HepG2 (cell line): ENCODE data around the gene CUL4A. TPM values are rescaled to one million over a fixed set of nuclear protein-coding genes. Genes with fewer than 3 reads are reported as not detected.

Source experiments
- BORCS8-MEF2B ChIP-seq: sonication (generic); formaldehyde crosslinking; IDR thresholded peaks from 2 replicates; pipeline ENCODE4 v1.8.0; 2022; ENCODE audit warnings: mild to moderate bottlenecking, missing genetic modification reagents
- ESRRA ChIP-seq: sonication (generic); formaldehyde crosslinking; IDR thresholded peaks from 2 replicates; pipeline ENCODE4 v1.5.1; 2020; ENCODE audit warnings: mild to moderate bottlenecking, low read depth, missing genetic modification reagents
- FOXJ3 ChIP-seq: sonication (generic); formaldehyde crosslinking; IDR thresholded peaks from 2 replicates; pipeline ENCODE4 v1.4.0; 2020; ENCODE audit warnings: missing genetic modification reagents, mild to moderate bottlenecking, borderline replicate concordance
- JUN ChIP-seq: sonication (generic); formaldehyde crosslinking; IDR thresholded peaks from 2 replicates; pipeline ENCODE4 v1.4.0; 2020; ENCODE audit warnings: mild to moderate bottlenecking, missing genetic modification reagents
- KLF16 ChIP-seq, 2 experiments: sonication (generic) in 1 of 2; formaldehyde crosslinking in 1 of 2; IDR thresholded peaks; 2 replicates each; pipeline versions ENCODE4 v1.6.1 to v1.8.0; 2016 to 2023; ENCODE audit warnings: missing genetic modification reagents in 2 of 2, missing compliant biosample characterization in 1 of 2
- NR3C1 ChIP-seq: sonication (generic); formaldehyde crosslinking; IDR thresholded peaks from 2 replicates; pipeline ENCODE4 v1.4.0; 2020; ENCODE audit warnings: missing genetic modification reagents
- POLR2AphosphoS5 ChIP-seq: IDR thresholded peaks from 2 replicates; pipeline ENCODE4 v1.6.1; 2012; ENCODE audit warnings: low read depth, low read length
- RFXAP ChIP-seq: sonication (generic); formaldehyde crosslinking; IDR thresholded peaks from 2 replicates; pipeline ENCODE4 v1.4.0; 2020; ENCODE audit warnings: missing genetic modification reagents, borderline replicate concordance
- STAT6 ChIP-seq: sonication (generic); formaldehyde crosslinking; IDR thresholded peaks from 2 replicates; pipeline ENCODE4 v1.4.0; 2020; ENCODE audit warnings: missing genetic modification reagents, mild to moderate bottlenecking, borderline replicate concordance
- ZBTB1 ChIP-seq: sonication (generic); formaldehyde crosslinking; IDR thresholded peaks from 2 replicates; pipeline ENCODE4 v1.4.0; 2020; ENCODE audit warnings: missing genetic modification reagents, borderline replicate concordance
- ZFYVE20 ChIP-seq: sonication (generic); formaldehyde crosslinking; IDR thresholded peaks from 2 replicates; pipeline ENCODE4 v1.8.0; 2023; ENCODE audit warnings: low read depth, mild to moderate bottlenecking, moderate library complexity, missing genetic modification reagents, borderline replicate concordance
- ZNF253 ChIP-seq: sonication (generic); formaldehyde crosslinking; IDR thresholded peaks from 2 replicates; pipeline ENCODE4 v1.8.0; 2022; ENCODE audit warnings: mild to moderate bottlenecking, missing genetic modification reagents, borderline replicate concordance
- ZNF318 ChIP-seq: sonication (generic); formaldehyde crosslinking; IDR thresholded peaks from 2 replicates; pipeline ENCODE4 v1.4.0; 2020; ENCODE audit warnings: mild to moderate bottlenecking, missing genetic modification reagents
- ZNF367 ChIP-seq: sonication (generic); formaldehyde crosslinking; IDR thresholded peaks from 2 replicates; pipeline ENCODE4 v1.4.0; 2020; ENCODE audit warnings: missing genetic modification reagents, borderline replicate concordance
- ZNF430 ChIP-seq: sonication (generic); formaldehyde crosslinking; IDR thresholded peaks from 2 replicates; pipeline ENCODE4 v1.9.0; 2021; ENCODE audit warnings: mild to moderate bottlenecking, missing genetic modification reagents
- ZNF737 ChIP-seq: sonication (generic); formaldehyde crosslinking; IDR thresholded peaks from 2 replicates; pipeline ENCODE4 v1.5.0; 2020; ENCODE audit warnings: missing genetic modification reagents, mild to moderate bottlenecking, borderline replicate concordance
- ZNF772 ChIP-seq: sonication (generic); formaldehyde crosslinking; IDR thresholded peaks from 2 replicates; pipeline ENCODE4 v1.5.0; 2020; ENCODE audit warnings: mild to moderate bottlenecking, missing genetic modification reagents
- ZNF841 ChIP-seq: sonication (generic); formaldehyde crosslinking; IDR thresholded peaks from 2 replicates; pipeline ENCODE4 v1.8.1; 2023; ENCODE audit warnings: missing genetic modification reagents, borderline replicate concordance
- polyA plus RNA-seq, 8 experiments: library from polyadenylated mRNA; depleted of rRNA in 3 of 8; stranded (reverse) in 7 of 8; unstranded in 1 of 8; fragments of >200 nt; fragmentation: Illumina TruSeq in 4 of 8; extraction: Trizol in 4 of 8; gene quantifications; 2 replicates each; pipeline versions ENCODE4 v1.2.1 to v1.2.3, GENCODE V29; 2011 to 2016; ENCODE audit warnings: low read depth in 4 of 8, missing spikeins in 1 of 8, mixed read lengths in 1 of 8; ENCODE audit not compliant: insufficient read depth in 1 of 8
- total RNA-seq, 5 experiments: library from RNA; depleted of rRNA; stranded (reverse); fragments of >200 nt; fragmentation: Illumina TruSeq; extraction: Trizol; gene quantifications; 2 replicates each; pipeline ENCODE4 v1.2.3, GENCODE V29; 2016; ENCODE audit warnings: low read depth in 1 of 5

CUL4A gene
- total and polyA plus RNA-seq, 2 of the 13 experiments (the other 11 are each of a cell fraction or from before 2014, with no cell fraction given) = 51.2 to 75.3 TPM

GRCh38 chr13:113209759-113210421 lies 477 bp downstream of the CUL4A start (continued):
- TF ChIP-seq STAT6 (CRISPR knock-in tag) (no peak), ZFYVE20 (CRISPR knock-in tag) (peak; percentile 85), ZBTB1 (CRISPR knock-in tag) (no peak), ESRRA (CRISPR knock-in tag) (no peak), ZNF318 (CRISPR knock-in tag) (no peak; the same call in 1 of the 2 replicates), ZNF841 (CRISPR knock-in tag) (peak; percentile 67; the same call in 1 of the 2 replicates), JUN (CRISPR knock-in tag) (no peak), ZNF367 (CRISPR knock-in tag) (no peak; the same call in 1 of the 2 replicates), ZNF737 (CRISPR knock-in tag) (no peak; the same call in 1 of the 2 replicates), KLF16 (CRISPR knock-in tag; IDR thresholded peaks at IDR 0.05) (no peak), BORCS8-MEF2B (CRISPR knock-in tag) (peak; percentile 90), RFXAP (0 out of 2 replicates have a peak, but pooled peaks have one; percentile 45), FOXJ3 (CRISPR knock-in tag) (no peak), ZNF253 (CRISPR knock-in tag) (0 out of 2 replicates have a peak, but pooled peaks have one; percentile 74), POLR2AphosphoS5 (peak; percentile 34; the same call in 1 of the 2 replicates), NR3C1 (CRISPR knock-in tag) (no peak), ZNF430 (CRISPR knock-in tag) (0 out of 2 replicates have a peak, but pooled peaks have one; percentile 55), ZNF772 (CRISPR knock-in tag) (peak; percentile 76; the same call in 1 of the 2 replicates)
